ENCODE data around the gene RAI2.

RAI2 gene

GRCh38 chrX:17814059-17814458, 47.0 kb downstream of the RAI2 start:
- no peaks in the 10 kb centered on the region for H3K36me3 ChIP-seq (ENCODE audit: control insufficient read depth in 1 of 2, insufficient read depth in 2 of 2, low read length in 2 of 2)

GRCh38 chrX:17813277-17813676, 47.8 kb downstream of the RAI2 start:
- no peak overlapping the region for H3K4me3 ChIP-seq (ENCODE audit: low read depth in 1 of 2, low read length in 2 of 2)
- peaks cover 0 to 3% of the 10 kb centered on the region in 2 donors for H3K27me3 ChIP-seq (ENCODE audit: control insufficient read depth in 1 of 2, insufficient read depth in 2 of 2, low read length in 2 of 2)
- no peak overlapping the region for H3K9ac ChIP-seq (ENCODE audit: low read depth in 1 of 2, low read length in 2 of 2)
- no peaks in the 10 kb centered on the region for H3K4me1 ChIP-seq (ENCODE audit: control insufficient read depth in 1 of 2, insufficient read depth in 2 of 2, low read length in 2 of 2)
- H3K27ac ChIP-seq (ENCODE audit: low read depth, low read length): no peak overlapping the region
- no peaks in the 10 kb centered on the region for H3K36me3 ChIP-seq (ENCODE audit: control insufficient read depth in 1 of 2, insufficient read depth in 2 of 2, low read length in 2 of 2)
- no peaks in the 10 kb centered on the region for H3K9me3 ChIP-seq (ENCODE audit: control insufficient read depth in 1 of 2, low read length in 2 of 2)

More at GRCh38 chrX:17814059-17814458, 47.0 kb downstream of the RAI2 start:
- H3K9ac ChIP-seq (ENCODE audit: low read depth in 1 of 2, low read length in 2 of 2): no peak overlapping the region
- no peak overlapping the region for H3K4me3 ChIP-seq (ENCODE audit: low read depth in 1 of 2, low read length in 2 of 2)
- no peaks in the 10 kb centered on the region for H3K9me3 ChIP-seq (ENCODE audit: control insufficient read depth in 1 of 2, low read length in 2 of 2)
- H3K4me1 ChIP-seq (ENCODE audit: control insufficient read depth in 1 of 2, insufficient read depth in 2 of 2, low read length in 2 of 2): no peaks in the 10 kb centered on the region
- peaks cover 0 to 3% of the 10 kb centered on the region in 2 donors for H3K27me3 ChIP-seq (ENCODE audit: control insufficient read depth in 1 of 2, insufficient read depth in 2 of 2, low read length in 2 of 2)
- H3K27ac ChIP-seq (ENCODE audit: low read depth, low read length): no peak overlapping the region

- no peaks in the 10 kb centered on the region for H3K36me3 ChIP-seq (ENCODE audit: control insufficient read depth in 1 of 2, insufficient read depth in 2 of 2, low read length in 2 of 2)
- no peaks in the 10 kb centered on the region for H3K4me1 ChIP-seq (ENCODE audit: control insufficient read depth in 1 of 2, insufficient read depth in 2 of 2, low read length in 2 of 2)
- H3K9me3 ChIP-seq (ENCODE audit: control insufficient read depth in 1 of 2, low read length in 2 of 2): no peaks in the 10 kb centered on the region
- no peak overlapping the region for H3K4me3 ChIP-seq (ENCODE audit: low read depth in 1 of 2, low read length in 2 of 2)
- H3K9ac ChIP-seq (ENCODE audit: low read depth in 1 of 2, low read length in 2 of 2): no peak overlapping the region
- no peak overlapping the region for H3K27ac ChIP-seq (ENCODE audit: low read depth, low read length)
- peaks cover 0 to 3% of the 10 kb centered on the region in 2 donors for H3K27me3 ChIP-seq (ENCODE audit: control insufficient read depth in 1 of 2, insufficient read depth in 2 of 2, low read length in 2 of 2)
Observed at GRCh38 chrX:17812763-17813162, 48.3 kb downstream of the RAI2 start.

GRCh38 chrX:17809984-17810383, 51.1 kb downstream of the RAI2 start:
- no peak overlapping the region for H3K27ac ChIP-seq (ENCODE audit: low read depth, low read length)
- H3K9ac ChIP-seq (ENCODE audit: low read depth in 1 of 2, low read length in 2 of 2): no peak overlapping the region
- no peak overlapping the region for H3K4me3 ChIP-seq (ENCODE audit: low read depth in 1 of 2, low read length in 2 of 2)
- no peaks in the 10 kb centered on the region for H3K9me3 ChIP-seq (ENCODE audit: control insufficient read depth in 1 of 2, low read length in 2 of 2)
- H3K36me3 ChIP-seq (ENCODE audit: control insufficient read depth in 1 of 2, insufficient read depth in 2 of 2, low read length in 2 of 2): no peaks in the 10 kb centered on the region
- H3K4me1 ChIP-seq (ENCODE audit: control insufficient read depth in 1 of 2, insufficient read depth in 2 of 2, low read length in 2 of 2): no peaks in the 10 kb centered on the region
- no peaks in the 10 kb centered on the region for H3K27me3 ChIP-seq (ENCODE audit: control insufficient read depth in 1 of 2, insufficient read depth in 2 of 2, low read length in 2 of 2)

- Histone ChIP-seq H3K27ac (ENCODE audit: low read depth, low read length) (no peak overlapping the region), H3K4me1 (ENCODE audit: control insufficient read depth in 1 of 2, insufficient read depth in 2 of 2, low read length in 2 of 2) (no peaks in the 10 kb centered on the region), H3K36me3 (ENCODE audit: control insufficient read depth in 1 of 2, insufficient read depth in 2 of 2, low read length in 2 of 2) (no peaks in the 10 kb centered on the region), H3K9me3 (ENCODE audit: control insufficient read depth in 1 of 2, low read length in 2 of 2) (no peaks in the 10 kb centered on the region), H3K4me3 (ENCODE audit: low read depth in 1 of 2, low read length in 2 of 2) (no peak overlapping the region), H3K9ac (ENCODE audit: low read depth in 1 of 2, low read length in 2 of 2) (no peak overlapping the region), H3K27me3 (ENCODE audit: control insufficient read depth in 1 of 2, insufficient read depth in 2 of 2, low read length in 2 of 2) (no peaks in the 10 kb centered on the region)
Observed at GRCh38 chrX:17809273-17809672, 51.8 kb downstream of the RAI2 start.

- H3K27me3 ChIP-seq (ENCODE audit: control insufficient read depth in 1 of 2, insufficient read depth in 2 of 2, low read length in 2 of 2): no peaks in the 10 kb centered on the region
- H3K36me3 ChIP-seq (ENCODE audit: control insufficient read depth in 1 of 2, insufficient read depth in 2 of 2, low read length in 2 of 2): no peaks in the 10 kb centered on the region
Observed at GRCh38 chrX:17805120-17805519, 56.0 kb downstream of the RAI2 start.

GRCh38 chrX:17803449-17803848, 57.6 kb downstream of the RAI2 start:
- Histone ChIP-seq H3K4me1 (ENCODE audit: control insufficient read depth in 1 of 2, insufficient read depth in 2 of 2, low read length in 2 of 2) (no peaks in the 10 kb centered on the region), H3K9ac (ENCODE audit: low read depth in 1 of 2, low read length in 2 of 2) (no peak overlapping the region), H3K36me3 (ENCODE audit: control insufficient read depth in 1 of 2, insufficient read depth in 2 of 2, low read length in 2 of 2) (no peaks in the 10 kb centered on the region), H3K4me3 (ENCODE audit: low read depth in 1 of 2, low read length in 2 of 2) (no peak overlapping the region), H3K9me3 (ENCODE audit: control insufficient read depth in 1 of 2, low read length in 2 of 2) (no peaks in the 10 kb centered on the region), H3K27me3 (ENCODE audit: control insufficient read depth in 1 of 2, insufficient read depth in 2 of 2, low read length in 2 of 2) (no peaks in the 10 kb centered on the region), H3K27ac (ENCODE audit: low read depth, low read length) (no peak overlapping the region)

More at GRCh38 chrX:17805120-17805519, 56.0 kb downstream of the RAI2 start:
- Histone ChIP-seq H3K9me3 (ENCODE audit: control insufficient read depth in 1 of 2, low read length in 2 of 2) (no peaks in the 10 kb centered on the region), H3K4me3 (ENCODE audit: low read depth in 1 of 2, low read length in 2 of 2) (no peak overlapping the region), H3K4me1 (ENCODE audit: control insufficient read depth in 1 of 2, insufficient read depth in 2 of 2, low read length in 2 of 2) (no peaks in the 10 kb centered on the region), H3K27ac (ENCODE audit: low read depth, low read length) (no peak overlapping the region), H3K9ac (ENCODE audit: low read depth in 1 of 2, low read length in 2 of 2) (no peak overlapping the region)

GRCh38 chrX:17802756-17803155, 58.3 kb downstream of the RAI2 start:
- no peak overlapping the region for H3K4me3 ChIP-seq (ENCODE audit: low read depth in 1 of 2, low read length in 2 of 2)
- H3K9ac ChIP-seq (ENCODE audit: low read depth in 1 of 2, low read length in 2 of 2): no peak overlapping the region
- no peaks in the 10 kb centered on the region for H3K27me3 ChIP-seq (ENCODE audit: control insufficient read depth in 1 of 2, insufficient read depth in 2 of 2, low read length in 2 of 2)
- no peaks in the 10 kb centered on the region for H3K9me3 ChIP-seq (ENCODE audit: control insufficient read depth in 1 of 2, low read length in 2 of 2)
- H3K36me3 ChIP-seq (ENCODE audit: control insufficient read depth in 1 of 2, insufficient read depth in 2 of 2, low read length in 2 of 2): no peaks in the 10 kb centered on the region
- no peak overlapping the region for H3K27ac ChIP-seq (ENCODE audit: low read depth, low read length)
- H3K4me1 ChIP-seq (ENCODE audit: control insufficient read depth in 1 of 2, insufficient read depth in 2 of 2, low read length in 2 of 2): no peaks in the 10 kb centered on the region

- no peak overlapping the region for H3K9ac ChIP-seq (ENCODE audit: low read depth in 1 of 2, low read length in 2 of 2)
- no peak overlapping the region for H3K4me3 ChIP-seq (ENCODE audit: low read depth in 1 of 2, low read length in 2 of 2)
- no peaks in the 10 kb centered on the region for H3K27me3 ChIP-seq (ENCODE audit: control insufficient read depth in 1 of 2, insufficient read depth in 2 of 2, low read length in 2 of 2)
- no peak overlapping the region for H3K27ac ChIP-seq (ENCODE audit: low read depth, low read length)
- no peaks in the 10 kb centered on the region for H3K36me3 ChIP-seq (ENCODE audit: control insufficient read depth in 1 of 2, insufficient read depth in 2 of 2, low read length in 2 of 2)
- no peaks in the 10 kb centered on the region for H3K4me1 ChIP-seq (ENCODE audit: control insufficient read depth in 1 of 2, insufficient read depth in 2 of 2, low read length in 2 of 2)
- no peaks in the 10 kb centered on the region for H3K9me3 ChIP-seq (ENCODE audit: control insufficient read depth in 1 of 2, low read length in 2 of 2)
Observed at GRCh38 chrX:17801431-17801830, 59.7 kb downstream of the RAI2 start.

- Histone ChIP-seq H3K4me1 (ENCODE audit: control insufficient read depth in 1 of 2, insufficient read depth in 2 of 2, low read length in 2 of 2) (no peaks in the 10 kb centered on the region), H3K9me3 (ENCODE audit: control insufficient read depth in 1 of 2, low read length in 2 of 2) (no peaks in the 10 kb centered on the region), H3K27ac (ENCODE audit: low read depth, low read length) (no peak overlapping the region), H3K4me3 (ENCODE audit: low read depth in 1 of 2, low read length in 2 of 2) (no peak overlapping the region), H3K36me3 (ENCODE audit: control insufficient read depth in 1 of 2, insufficient read depth in 2 of 2, low read length in 2 of 2) (no peaks in the 10 kb centered on the region), H3K9ac (ENCODE audit: low read depth in 1 of 2, low read length in 2 of 2) (no peak overlapping the region), H3K27me3 (ENCODE audit: control insufficient read depth in 1 of 2, insufficient read depth in 2 of 2, low read length in 2 of 2) (no peaks in the 10 kb centered on the region)
Observed at GRCh38 chrX:17798921-17799320, 62.2 kb downstream of the RAI2 start.

- no peak overlapping the region for H3K27ac ChIP-seq (ENCODE audit: low read depth, low read length)
- no peaks in the 10 kb centered on the region for H3K9me3 ChIP-seq (ENCODE audit: control insufficient read depth in 1 of 2, low read length in 2 of 2)
- no peak overlapping the region for H3K9ac ChIP-seq (ENCODE audit: low read depth in 1 of 2, low read length in 2 of 2)
- H3K27me3 ChIP-seq (ENCODE audit: control insufficient read depth in 1 of 2, insufficient read depth in 2 of 2, low read length in 2 of 2): no peaks in the 10 kb centered on the region
- H3K36me3 ChIP-seq (ENCODE audit: control insufficient read depth in 1 of 2, insufficient read depth in 2 of 2, low read length in 2 of 2): no peaks in the 10 kb centered on the region
- H3K4me3 ChIP-seq (ENCODE audit: low read depth in 1 of 2, low read length in 2 of 2): no peak overlapping the region
- H3K4me1 ChIP-seq (ENCODE audit: control insufficient read depth in 1 of 2, insufficient read depth in 2 of 2, low read length in 2 of 2): no peaks in the 10 kb centered on the region
Observed at GRCh38 chrX:17792826-17793225, 68.3 kb downstream of the RAI2 start.
